T47D (cell line): Measurements from ENCODE around the gene ZNF441.

Experiments used
- DNase-seq, 2 experiments: peaks; one replicate each; pipeline versions ENCODE4 v3.0.0 to v3.0.0-alpha.2; 2011 to 2012; ENCODE audit warnings: low read depth in 1 of 2, low spot score in 1 of 2
- JUND ChIP-seq: IDR thresholded peaks from 2 replicates; pipeline ENCODE4 v1.6.1; 2012; ENCODE audit warnings: low read depth
- in situ Hi-C: cut with HindIII; loops from 2 replicates; pipeline ENCODE4 v1.10.0; 2016; ENCODE audit warnings: low sequenced_read_pairs, low pct_unique_long_range_greater_than_20kb

Gene ZNF441

GRCh38 chr19:11832253-11832912 is 65.6 kb downstream of the ZNF441 start:
- DNase-seq: peak in 1 of 2 experiments; percentile 8
- no peak for TF ChIP-seq JUND
- in situ Hi-C loops: no loop called here

- no peak for TF ChIP-seq JUND
- in situ Hi-C loops: no loop called here
- DNase-seq: peak in 1 of 2 experiments; percentile 3
Observed at GRCh38 chr19:11833541-11833940, 66.7 kb downstream of the ZNF441 start.
